Fibroblast of skin of back (primary cell): ENCODE measurements around the gene MRGPRD.
A peak's percentile ranks its signal among the peaks of the same experiment; 100 is the strongest.
"Not testable (repeated sequence)": the region's sequence is repeated elsewhere in the genome, so short reads cannot be mapped to it uniquely, and the experiment has no call there.

Experiments used
- DNase-seq: peaks from one replicate; pipeline ENCODE4 v3.0.0-alpha.2; 2013

The MRGPRD gene

GRCh38 chr11:68993546-68993945, 12.8 kb upstream of the MRGPRD start:
- no peak for DNase-seq

GRCh38 chr11:68992743-68993255, 12.0 kb upstream of the MRGPRD start:
- no peak for DNase-seq

DNA sequence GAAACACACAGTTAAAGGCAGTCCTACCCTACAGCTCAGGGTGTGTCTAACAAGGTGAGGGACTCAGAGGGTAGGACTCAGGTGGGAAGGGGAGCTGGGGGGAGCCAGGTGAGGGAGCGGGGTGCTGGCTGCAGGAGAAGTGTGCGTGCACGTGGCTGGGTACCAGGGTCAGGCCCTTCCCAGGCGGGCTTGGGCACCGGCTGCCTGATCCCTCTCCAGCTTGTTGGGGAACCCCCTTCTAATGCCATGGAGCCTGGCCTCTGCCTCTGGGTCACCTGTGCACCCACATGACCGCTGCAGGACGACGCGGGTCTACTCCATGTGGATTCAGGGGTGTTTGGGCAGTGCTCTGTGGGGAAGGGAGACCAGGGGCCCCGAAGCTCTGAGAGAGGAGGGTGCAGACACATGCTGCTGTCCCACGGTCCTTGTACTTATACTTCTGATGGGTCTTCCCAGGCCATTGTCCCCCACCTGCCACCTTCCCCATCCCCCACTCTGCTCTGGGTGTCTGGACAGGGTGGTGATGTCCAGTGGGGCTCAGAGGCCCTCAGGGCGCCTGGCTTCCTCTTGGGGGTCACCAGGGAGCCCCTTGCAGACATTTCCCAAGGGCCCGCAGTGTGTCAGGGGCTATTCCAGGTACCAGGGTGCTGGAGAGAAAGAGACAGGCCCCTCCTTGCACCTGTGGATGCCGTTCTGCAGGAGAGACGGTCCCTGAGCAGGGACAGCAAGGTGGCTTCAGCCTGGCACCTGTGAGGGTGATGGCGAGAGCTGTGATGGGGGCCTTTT, 10.4 kb upstream of the MRGPRD start:
- DNase-seq, result no peak

GRCh38 chr11:68989936-68990606, 9.3 kb upstream of the MRGPRD start:
- no peak for DNase-seq

DNA sequence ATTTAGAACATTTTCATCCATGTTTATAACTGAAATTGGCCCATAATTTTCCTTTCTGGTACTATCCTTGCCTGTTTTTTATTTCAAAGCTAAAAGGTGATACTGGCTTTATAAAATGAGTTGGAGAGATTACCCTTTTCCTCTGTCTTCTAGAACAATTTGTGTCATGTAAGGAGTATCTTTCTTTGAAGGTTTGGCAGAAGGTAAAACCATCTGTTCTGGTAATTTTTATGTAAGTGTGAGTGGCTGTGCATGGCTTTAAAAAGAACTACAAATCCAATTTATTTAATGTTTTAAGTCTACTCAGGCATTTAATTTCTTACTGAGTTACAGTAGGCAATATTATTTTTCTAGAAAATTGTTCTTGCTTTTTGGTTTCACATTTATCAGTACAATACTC, 7.7 kb upstream of the MRGPRD start:
- DNase-seq, result no peak

DNA sequence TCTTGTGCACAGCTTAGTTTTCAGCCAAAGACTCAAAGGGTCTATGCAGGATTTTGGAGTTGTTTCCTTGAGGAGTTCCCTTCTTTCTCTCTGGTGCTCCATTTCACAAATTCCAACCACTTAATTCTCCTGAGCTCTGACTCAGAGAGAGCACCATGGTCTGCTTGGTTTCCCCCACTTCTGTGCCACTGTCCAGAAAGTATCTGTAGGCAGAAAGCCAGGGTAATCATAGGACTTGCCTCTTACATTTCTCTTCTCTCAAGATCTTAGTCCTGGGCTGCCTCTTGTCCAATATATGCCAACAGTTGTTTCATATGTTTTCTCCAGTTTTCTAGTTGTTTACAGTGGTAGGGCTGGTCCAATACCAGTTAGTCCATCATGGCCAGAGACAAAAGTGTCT, 6.4 kb upstream of the MRGPRD start:
- DNase-seq, result peak; percentile 44

DNA sequence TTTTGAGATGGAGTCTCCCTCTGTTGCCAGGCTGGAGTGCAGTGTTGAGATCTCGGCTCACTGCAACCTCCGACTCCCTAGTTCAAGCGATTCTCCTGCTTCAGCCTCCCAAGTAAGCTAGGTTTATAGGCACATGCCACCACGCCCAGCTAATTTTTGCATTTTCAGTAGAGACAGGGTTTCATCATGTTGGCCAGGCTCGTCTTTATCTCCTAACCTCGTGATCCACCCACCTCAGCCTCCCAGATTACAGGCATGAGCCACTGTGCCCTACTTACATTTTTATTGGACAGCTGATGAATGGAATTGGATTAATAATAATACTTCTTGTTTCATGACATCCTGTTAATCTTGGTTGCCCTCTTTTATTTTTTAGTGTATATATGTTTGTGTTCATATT, 3.0 kb upstream of the MRGPRD start:
- DNase-seq, result no peak

DNA sequence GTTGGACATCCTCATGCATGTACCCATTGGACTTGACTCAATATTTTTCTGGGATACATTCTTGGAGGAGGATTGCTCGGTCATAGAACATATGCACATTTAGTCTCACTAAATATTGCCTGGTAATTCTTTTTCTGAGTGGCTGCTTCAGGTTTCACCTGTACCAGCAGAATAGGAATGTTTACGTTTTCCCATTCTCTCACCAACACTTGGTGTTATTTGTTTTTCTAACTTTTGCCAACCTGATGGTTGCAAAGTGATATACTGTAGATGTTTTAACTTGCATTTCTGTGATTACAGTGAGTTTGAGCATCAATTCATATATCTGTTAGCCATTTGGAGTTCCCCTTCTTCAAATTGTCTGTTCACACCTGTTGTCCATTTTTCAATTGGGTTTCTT, 1.3 kb upstream of the MRGPRD start:
- DNase-seq, result no peak

- DNase-seq, result no peak
Observed at GRCh38 chr11:68979931-68980775, 633 bp downstream of the MRGPRD start.

DNA sequence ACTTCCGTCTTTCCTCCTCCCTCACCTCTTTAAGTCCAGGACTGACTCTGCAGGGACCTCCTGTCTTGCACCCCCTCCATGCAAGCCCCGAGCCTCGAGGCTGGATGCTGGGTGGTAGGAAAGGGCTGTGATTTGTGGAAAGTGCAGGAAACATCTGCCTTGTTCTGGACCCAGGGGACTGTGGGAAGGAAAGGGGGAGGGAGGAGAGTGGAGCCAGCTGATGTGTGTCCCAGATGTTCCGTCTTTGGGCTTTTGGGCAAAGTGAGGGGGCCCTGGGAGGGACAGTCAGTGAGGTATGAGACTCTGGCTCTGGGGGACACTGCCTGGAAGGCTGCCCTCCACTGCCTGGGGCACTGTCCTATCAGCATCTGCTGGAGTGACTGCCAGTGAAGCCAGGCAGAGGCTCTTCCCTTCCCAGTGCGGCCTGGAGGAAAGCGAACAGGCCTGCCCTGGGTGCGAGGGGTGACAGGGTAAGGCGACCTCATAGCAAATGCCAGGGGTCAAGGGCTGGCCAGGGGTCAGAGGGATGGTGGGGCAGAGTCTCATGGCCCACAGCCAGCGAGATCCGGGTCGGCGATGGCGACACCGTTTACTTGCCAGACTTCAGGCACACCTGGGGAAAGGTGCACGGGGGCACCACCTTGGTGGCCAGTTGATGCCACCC, 1.7 kb downstream of the MRGPRD start:
- DNase-seq, result no peak

DNA sequence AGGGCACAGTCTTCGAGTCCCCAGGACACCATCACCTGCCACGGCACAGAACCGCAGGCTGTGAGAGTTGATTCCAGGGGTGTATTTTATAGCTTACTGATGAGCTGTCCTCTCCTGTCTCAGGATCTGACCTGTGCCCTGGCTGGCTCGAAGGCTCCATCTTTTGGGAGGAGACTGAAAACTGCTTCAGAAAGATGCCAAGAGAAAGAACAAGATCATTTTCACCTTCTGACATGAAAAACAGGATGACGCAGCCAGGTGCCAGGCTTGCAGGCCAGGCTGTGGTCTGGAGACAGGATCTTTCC, 2.2 kb downstream of the MRGPRD start:
- no peak for DNase-seq

DNA sequence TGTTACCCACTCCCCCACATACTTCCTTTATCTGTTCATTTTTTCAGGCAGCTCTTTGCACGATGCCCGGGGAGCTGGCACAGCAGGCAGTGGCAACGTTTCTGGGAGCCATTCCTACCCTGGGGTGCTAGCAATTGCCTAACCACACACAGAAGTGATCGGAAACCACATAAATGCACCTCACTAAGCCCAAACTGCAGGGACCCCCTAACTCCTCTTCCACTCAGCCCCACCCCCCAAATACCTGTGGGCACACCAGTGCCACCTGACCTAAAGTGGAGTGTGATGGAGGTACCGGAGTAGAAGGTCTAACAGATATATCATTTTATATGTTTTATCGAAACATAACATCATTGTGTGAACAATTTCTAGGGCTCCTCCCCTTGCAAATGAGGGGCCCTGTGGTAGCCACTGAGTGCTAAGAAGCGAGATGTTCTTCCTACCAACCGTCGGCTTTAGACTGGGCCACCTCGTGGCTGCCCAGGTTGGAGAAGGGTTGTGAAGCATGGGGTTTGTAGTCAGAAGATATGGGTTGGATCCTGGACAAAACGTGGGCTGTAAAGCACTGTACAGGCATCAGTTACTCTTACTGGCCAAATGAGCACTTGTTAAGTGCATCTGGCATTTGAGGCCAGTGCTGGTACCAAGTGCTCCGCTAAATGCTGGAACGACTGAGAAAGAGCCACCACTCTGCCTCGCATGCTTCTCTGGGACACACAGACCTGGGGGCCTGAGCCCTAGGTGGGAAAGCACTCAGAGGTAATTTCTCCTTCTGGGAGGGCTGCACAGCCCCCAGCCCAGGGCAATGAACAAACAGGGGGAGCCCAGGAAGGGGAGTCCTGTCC, 2.8 kb downstream of the MRGPRD start:
- DNase-seq, result no peak

DNA sequence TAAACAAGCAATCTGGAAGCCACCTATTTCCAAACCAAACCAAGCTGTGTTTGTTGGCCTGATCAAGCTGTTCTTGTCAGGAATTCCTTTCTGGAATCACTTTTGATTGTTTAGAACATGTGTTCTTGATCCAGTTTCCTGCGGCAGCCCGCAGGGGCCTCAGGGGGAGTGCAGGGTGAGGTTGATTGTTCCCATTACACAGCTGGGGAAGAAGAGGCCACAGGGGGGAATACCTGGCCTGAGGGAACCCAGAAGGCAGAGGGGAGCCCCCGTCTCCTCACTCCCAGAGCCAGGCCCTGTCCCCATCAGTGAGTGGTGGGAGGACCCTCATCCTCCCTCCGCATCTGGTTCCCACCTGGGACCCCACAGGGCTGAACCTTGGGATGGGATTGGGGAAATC, 4.2 kb downstream of the MRGPRD start:
- DNase-seq, result no peak

DNA sequence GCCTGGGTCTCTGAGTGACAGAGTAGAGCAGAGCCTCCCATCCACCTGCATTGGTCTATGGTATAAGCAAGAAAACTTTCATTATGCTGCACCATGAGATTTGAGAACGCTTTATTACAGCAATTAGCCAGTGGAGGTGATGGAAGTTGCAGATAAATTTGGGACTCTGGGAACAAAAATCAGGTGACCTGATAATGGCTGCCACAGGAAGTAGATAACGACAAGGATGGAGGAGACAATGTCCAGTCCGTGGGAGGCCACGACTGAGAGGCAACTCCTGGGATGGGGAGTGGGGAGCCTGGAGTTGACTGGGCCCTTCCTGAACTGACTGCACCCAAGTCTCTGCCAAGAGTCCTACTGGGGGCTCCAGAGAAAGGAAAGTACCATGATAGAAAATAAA, 4.7 kb downstream of the MRGPRD start:
- no peak for DNase-seq

- peak; percentile 37 for DNase-seq
Observed at GRCh38 chr11:68974421-68975194, 6.2 kb downstream of the MRGPRD start.

DNA sequence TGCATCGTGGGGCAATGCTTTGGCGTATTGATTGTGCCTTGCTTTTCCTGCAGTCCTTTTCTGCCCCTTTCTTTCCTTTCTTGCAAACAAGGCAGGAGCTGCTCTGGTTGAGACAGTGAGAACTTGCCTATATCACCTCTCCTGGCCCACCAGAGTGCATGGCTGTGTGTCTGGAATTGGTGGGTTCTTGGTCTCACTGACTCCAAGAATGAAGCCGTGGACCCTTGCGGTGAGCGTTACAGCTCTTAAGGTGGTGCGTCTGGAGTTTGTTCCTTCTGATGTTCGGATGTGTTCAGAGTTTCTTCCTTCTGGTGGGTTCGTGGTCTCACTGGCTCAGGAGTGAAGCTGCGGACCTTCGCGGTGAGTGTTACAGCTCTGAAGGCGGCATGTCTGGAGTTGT, 7.1 kb downstream of the MRGPRD start:
- not testable (repeated sequence) for DNase-seq

DNA sequence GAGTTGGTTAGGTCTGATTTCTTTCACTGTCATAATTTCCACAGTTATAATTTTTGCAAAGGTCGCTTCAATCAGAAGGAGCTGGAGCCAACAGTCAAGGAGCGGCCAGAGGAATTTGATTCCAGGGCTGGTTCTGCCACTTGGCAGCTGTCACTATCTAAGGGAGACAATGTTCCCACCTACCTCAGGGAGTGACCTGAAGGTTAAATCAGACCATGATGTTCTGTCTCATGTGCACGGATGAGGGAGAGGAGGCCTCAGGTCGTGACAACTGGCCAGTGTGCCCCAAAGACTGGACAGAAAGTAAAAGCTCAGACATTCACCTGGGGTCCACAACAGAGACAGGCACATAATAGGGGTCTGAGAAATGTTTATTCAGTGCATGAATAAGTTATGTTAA, 7.6 kb downstream of the MRGPRD start:
- DNase-seq, result no peak

DNA sequence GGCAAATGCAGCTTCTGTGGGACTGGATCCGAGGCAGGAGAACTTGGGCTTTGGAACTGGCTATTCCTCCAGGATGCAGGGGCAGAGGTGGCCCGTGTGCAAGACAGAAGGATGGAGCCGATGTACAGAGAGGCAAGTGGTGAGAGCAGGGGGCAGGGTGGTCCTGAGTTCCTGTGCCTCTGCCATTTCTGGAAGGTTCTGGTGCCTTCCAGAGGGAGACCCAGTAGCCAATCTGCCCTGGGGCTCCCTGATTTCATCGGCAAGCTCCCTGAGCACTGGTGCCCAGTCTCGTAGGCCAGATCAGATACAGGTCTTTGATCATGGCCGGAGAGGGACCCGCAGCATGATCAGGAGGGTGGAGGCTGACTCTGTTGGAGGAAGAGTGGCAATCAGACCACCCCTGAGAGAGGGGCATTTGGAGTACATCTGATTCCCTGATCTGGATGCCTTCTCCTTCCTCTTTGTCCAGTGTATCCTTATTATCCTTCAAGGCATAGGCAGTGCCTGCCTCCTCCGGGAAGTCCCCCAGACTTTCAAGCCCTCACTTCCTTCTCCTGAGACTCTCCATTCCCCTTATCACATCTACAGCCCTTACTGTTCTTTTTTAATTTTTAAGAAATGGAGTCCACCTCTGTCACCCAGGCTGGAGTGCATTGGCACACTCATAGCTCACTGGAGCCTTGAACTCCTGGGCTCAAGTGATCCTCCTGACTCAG, 9.7 kb downstream of the MRGPRD start:
- no peak for DNase-seq

DNA sequence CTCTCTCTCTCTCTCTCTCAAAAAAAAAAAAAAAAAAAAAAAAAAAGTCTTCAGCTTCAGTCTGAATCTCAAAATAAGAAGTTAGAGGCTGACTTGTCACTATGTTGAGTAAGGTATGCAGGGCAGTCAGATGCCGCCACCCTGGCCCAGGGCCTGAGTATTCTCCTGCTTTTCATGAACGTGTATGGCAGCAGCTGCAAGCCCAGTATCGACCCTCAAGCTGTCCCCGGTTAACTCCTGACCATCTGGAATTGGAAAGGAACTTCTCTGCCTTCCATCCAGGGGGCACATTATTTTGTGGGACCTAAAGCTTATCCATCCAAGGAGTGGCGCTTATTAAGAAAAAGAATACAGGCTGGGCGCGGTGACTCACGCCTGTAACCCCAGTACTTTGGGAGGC, 11.4 kb downstream of the MRGPRD start:
- no peak for DNase-seq
